Activated CD8-positive, alpha-beta memory T cell treated with anti-CD3 and anti-CD28 coated beads, Interleukin-2, amount 10 ng/mL, durations not matched to agents 7 days and 5 days (primary cell): ENCODE measurements around the gene MCRIP2. TPM values are rescaled to one million over a fixed set of nuclear protein-coding genes. Genes with fewer than 3 reads are reported as not detected.

Source experiments
- ATAC-seq: fragments of 150-1000 bp; cut with Tn5 transposase; one replicate; pipeline ENCODE4 v1.10.0; 2021; ENCODE audit warnings: moderate library complexity
- CTCF ChIA-PET: fragments of 350-600 bp; sonication (Branson Sonifier 250); formaldehyde crosslinking; loops from one replicate; lab custom pipeline; 2021; ENCODE audit warnings: antibody characterized with exemption; lab: Charles Lee
- DNase-seq: peaks from one replicate; pipeline ENCODE4 v3.0.0-alpha.2; 2020
- H3K27ac Mint-ChIP-seq: one replicate; pipeline ENCODE4 v1.8.0; 2021; ENCODE audit warnings: mild to moderate bottlenecking, mixed read lengths
- H3K27me3 Mint-ChIP-seq: one replicate; pipeline ENCODE4 v1.8.0; 2021; ENCODE audit warnings: mixed read lengths
- H3K36me3 Mint-ChIP-seq: one replicate; pipeline ENCODE4 v1.8.0; 2021; ENCODE audit warnings: mild to moderate bottlenecking, mixed read lengths
- H3K4me1 Mint-ChIP-seq: one replicate; pipeline ENCODE4 v1.8.0; 2021; ENCODE audit warnings: mixed read lengths
- H3K4me3 Mint-ChIP-seq: one replicate; pipeline ENCODE4 v1.8.0; 2021; ENCODE audit warnings: mild to moderate bottlenecking, moderate library complexity, mixed read lengths
- H3K9me3 Mint-ChIP-seq: one replicate; pipeline ENCODE4 v1.8.0; 2022; ENCODE audit warnings: low read depth, mixed read lengths
- total RNA-seq, 2 experiments: library from RNA; stranded (reverse); gene quantifications; one replicate each; pipeline ENCODE4 v1.2.3, GENCODE V29; 2021

Gene MCRIP2
- total RNA-seq, 2 experiments from 2014 or later: 42.5 to 47.3 TPM

- Mint-ChIP-seq H3K9me3 (no peaks in the 10 kb centered on the region), H3K4me3 (no peak overlapping the region), H3K4me1 (peaks cover 7% of the 10 kb centered on the region), H3K27ac (no peak overlapping the region), H3K27me3 (no peaks in the 10 kb centered on the region), H3K36me3 (no peaks in the 10 kb centered on the region)
- ATAC-seq: no peak
- CTCF ChIA-PET: no interaction called here
- DNase-seq: no peak
Observed at GRCh38 chr16:654034-654433, 12.4 kb downstream of the MCRIP2 start.

DNA sequence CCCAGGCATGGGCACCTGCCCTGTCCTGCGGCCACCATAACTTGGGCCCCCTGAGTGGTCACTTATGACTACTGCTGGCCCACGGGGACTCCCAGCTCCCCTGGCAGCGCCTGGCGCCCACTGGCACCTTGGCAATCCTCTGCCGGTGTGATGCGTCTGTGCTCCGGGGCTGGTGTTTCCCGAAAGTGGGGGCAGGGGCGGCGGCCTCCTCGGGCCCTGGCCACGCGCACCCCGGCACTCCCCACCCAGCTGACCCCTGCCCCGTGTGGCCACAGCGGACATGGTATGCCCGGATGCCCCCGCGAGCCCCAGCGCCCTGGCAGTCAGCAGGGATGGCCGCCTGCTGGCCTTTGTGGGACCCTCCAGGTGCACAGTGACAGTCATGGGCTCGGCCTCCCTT, 15.9 kb downstream of the MCRIP2 start:
- Mint-ChIP-seq H3K4me3 (no peak overlapping the region), H3K9me3 (no peaks in the 10 kb centered on the region), H3K27me3 (no peaks in the 10 kb centered on the region), H3K4me1 (peaks cover 2% of the 10 kb centered on the region), H3K36me3 (no peaks in the 10 kb centered on the region), H3K27ac (no peak overlapping the region)
- no peak for ATAC-seq
- no peak for DNase-seq
- CTCF ChIA-PET: interaction anchor here (1.0 kb wide), 1 partner anchor 9 kb away, joined by 3 read pairs; no protein-coding TSS in a partner anchor

DNA sequence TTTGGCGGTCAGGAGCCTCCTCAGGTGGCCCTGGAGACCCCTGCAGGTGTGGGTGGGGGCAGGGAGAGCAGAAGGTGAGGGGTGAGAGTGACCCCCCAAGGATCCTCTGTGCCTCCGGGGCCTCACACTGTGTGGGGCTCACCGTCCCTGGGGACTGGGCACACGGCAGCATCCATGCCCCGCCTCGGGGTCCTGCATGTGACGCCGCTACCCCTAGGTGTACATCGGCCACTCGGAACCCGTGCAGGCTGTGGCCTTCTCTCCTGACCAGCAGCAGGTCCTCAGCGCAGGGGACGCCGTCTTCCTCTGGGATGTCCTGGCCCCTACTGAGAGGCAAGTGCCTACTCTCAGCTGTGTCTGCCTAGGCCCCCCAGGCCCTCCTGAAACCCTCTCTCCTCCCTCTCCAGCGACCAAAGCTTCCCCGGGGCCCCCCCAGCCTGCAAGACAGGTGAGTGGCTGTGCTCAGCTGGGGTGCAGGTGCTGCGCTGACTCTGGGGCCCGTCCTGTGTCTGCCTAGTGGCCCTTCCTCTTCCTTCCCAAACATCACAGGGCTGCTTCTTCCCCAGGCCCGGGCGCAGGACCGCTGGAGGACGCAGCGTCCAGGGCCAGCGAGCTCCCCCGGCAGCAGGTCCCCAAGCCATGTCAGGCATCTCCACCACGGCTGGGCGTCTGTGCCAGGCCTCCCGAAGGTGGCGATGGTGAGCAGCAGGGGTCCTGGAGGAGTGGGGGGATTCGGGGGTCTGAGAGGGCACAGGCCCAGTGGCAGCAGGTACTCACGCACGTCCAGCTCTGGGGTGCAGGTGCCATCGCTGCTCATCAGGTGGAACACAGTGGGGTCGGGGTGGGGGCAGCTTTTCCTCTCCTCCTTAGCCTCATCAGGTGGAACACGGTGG, 17.3 kb downstream of the MCRIP2 start:
- no peaks in the 10 kb centered on the region for H3K27me3 Mint-ChIP-seq
- DNase-seq: no peak
- no peak overlapping the region for H3K4me3 Mint-ChIP-seq
- H3K4me1 Mint-ChIP-seq: peaks cover 2% of the 10 kb centered on the region
- no peaks in the 10 kb centered on the region for H3K9me3 Mint-ChIP-seq
- ATAC-seq: no peak
- H3K27ac Mint-ChIP-seq: no peak overlapping the region
- H3K36me3 Mint-ChIP-seq: no peaks in the 10 kb centered on the region
- CTCF ChIA-PET: interaction anchor here (2.5 kb wide), 1 partner anchor 9 kb away, joined by 11 read pairs; the partner anchor contains the start of gene WDR90

GRCh38 chr16:659618-660017, 18.0 kb downstream of the MCRIP2 start:
- ATAC-seq (no peak), DNase-seq (no peak)
- Mint-ChIP-seq H3K36me3 (no peaks in the 10 kb centered on the region), H3K9me3 (no peaks in the 10 kb centered on the region), H3K27me3 (no peaks in the 10 kb centered on the region), H3K4me3 (no peak overlapping the region), H3K27ac (no peak overlapping the region), H3K4me1 (peaks cover 2% of the 10 kb centered on the region)
- CTCF ChIA-PET: interaction anchor here (2.5 kb wide), 1 partner anchor 10 kb away, joined by 11 read pairs; the partner anchor contains the start of gene WDR90

- DNase-seq (no peak), ATAC-seq (no peak)
- no peaks in the 10 kb centered on the region for H3K27me3 Mint-ChIP-seq
- no peak overlapping the region for H3K4me3 Mint-ChIP-seq
- no peaks in the 10 kb centered on the region for H3K36me3 Mint-ChIP-seq
- no peak overlapping the region for H3K27ac Mint-ChIP-seq
- CTCF ChIA-PET: interaction anchor here (2.5 kb wide), 1 partner anchor 10 kb away, joined by 11 read pairs; the partner anchor contains the start of gene WDR90
- no peaks in the 10 kb centered on the region for H3K9me3 Mint-ChIP-seq
- peaks cover 2% of the 10 kb centered on the region for H3K4me1 Mint-ChIP-seq
Observed at GRCh38 chr16:660132-660458, 18.5 kb downstream of the MCRIP2 start.

DNA sequence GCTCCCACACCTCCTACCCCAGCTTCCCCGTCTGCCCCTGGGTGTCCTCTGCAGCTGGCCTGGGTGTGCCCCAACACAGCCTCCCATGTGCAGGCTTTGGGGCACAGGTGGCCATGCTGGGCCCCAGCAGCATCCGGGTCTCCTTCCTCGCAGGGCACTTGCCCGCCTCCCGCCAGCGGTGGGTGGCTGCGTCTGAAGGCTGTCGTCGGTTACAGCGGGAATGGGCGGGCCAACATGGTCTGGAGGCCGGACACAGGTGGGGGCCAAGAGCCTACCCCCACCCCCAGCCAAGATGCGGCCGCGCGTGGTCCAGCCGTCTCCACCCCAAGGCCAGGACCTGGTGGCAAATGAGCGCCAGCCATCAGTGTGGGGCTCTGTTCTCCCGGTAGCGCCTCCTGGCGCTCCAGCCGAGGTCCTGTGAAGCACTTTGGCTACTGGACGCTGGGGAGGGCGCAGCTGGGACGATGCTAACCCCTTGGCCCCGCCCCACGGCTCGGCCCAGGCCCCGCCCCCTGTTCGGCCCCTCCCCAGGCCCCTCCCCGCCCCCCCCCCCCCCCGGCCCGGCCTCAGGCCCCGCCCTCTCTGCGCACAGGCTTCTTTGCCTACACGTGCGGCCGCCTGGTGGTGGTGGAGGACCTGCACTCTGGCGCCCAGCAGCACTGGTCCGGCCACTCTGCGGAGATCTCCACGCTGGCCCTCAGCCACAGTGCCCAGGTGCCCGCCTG, 19.0 kb downstream of the MCRIP2 start:
- no peak overlapping the region for H3K4me3 Mint-ChIP-seq
- peak; percentile 73 for ATAC-seq
- peaks cover 2% of the 10 kb centered on the region for H3K4me1 Mint-ChIP-seq
- peak; percentile 67 for DNase-seq
- H3K36me3 Mint-ChIP-seq: no peaks in the 10 kb centered on the region
- no peaks in the 10 kb centered on the region for H3K27me3 Mint-ChIP-seq
- CTCF ChIA-PET: interaction anchor here (2.5 kb wide), 1 partner anchor 11 kb away, joined by 11 read pairs; the partner anchor contains the start of gene WDR90
- H3K27ac Mint-ChIP-seq: no peak overlapping the region
- no peaks in the 10 kb centered on the region for H3K9me3 Mint-ChIP-seq

GRCh38 chr16:661184-661821, 19.7 kb downstream of the MCRIP2 start:
- H3K36me3 Mint-ChIP-seq: no peaks in the 10 kb centered on the region
- DNase-seq: no peak
- H3K27ac Mint-ChIP-seq: no peak overlapping the region
- no peaks in the 10 kb centered on the region for H3K27me3 Mint-ChIP-seq
- H3K4me1 Mint-ChIP-seq: peaks cover 2% of the 10 kb centered on the region
- H3K9me3 Mint-ChIP-seq: no peaks in the 10 kb centered on the region
- no peak for ATAC-seq
- CTCF ChIA-PET: interaction anchor here (2.5 kb wide), 1 partner anchor 11 kb away, joined by 11 read pairs; the partner anchor contains the start of gene WDR90
- H3K4me3 Mint-ChIP-seq: no peak overlapping the region

DNA sequence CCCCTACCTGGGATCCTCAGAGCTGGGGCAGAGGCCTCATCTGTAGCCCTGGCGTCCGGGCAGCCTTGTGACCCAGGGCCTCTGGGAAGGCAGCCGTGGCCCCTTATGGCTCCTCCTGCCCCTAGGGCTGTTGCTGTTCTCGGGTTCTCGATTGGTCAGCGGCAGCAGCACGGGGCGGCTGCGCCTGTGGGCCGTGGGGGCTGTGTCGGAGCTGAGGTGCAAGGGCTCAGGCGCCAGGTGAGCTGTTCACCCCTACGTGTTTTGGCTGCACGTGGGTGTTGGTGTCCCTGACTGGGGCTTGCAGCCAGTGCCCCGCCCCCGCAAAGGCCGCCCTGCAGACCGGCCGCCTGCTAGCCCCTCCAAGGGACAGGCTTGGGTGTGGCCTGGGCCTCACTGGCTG, 20.5 kb downstream of the MCRIP2 start:
- no peak for ATAC-seq
- H3K4me3 Mint-ChIP-seq: no peak overlapping the region
- H3K27ac Mint-ChIP-seq: no peak overlapping the region
- H3K9me3 Mint-ChIP-seq: no peaks in the 10 kb centered on the region
- H3K36me3 Mint-ChIP-seq: no peaks in the 10 kb centered on the region
- CTCF ChIA-PET: interaction anchor here (1.2 kb wide), 1 partner anchor 14 kb away, joined by 3 read pairs; no protein-coding TSS in a partner anchor
- H3K27me3 Mint-ChIP-seq: no peaks in the 10 kb centered on the region
- DNase-seq: no peak
- H3K4me1 Mint-ChIP-seq: peaks cover 2% of the 10 kb centered on the region

DNA sequence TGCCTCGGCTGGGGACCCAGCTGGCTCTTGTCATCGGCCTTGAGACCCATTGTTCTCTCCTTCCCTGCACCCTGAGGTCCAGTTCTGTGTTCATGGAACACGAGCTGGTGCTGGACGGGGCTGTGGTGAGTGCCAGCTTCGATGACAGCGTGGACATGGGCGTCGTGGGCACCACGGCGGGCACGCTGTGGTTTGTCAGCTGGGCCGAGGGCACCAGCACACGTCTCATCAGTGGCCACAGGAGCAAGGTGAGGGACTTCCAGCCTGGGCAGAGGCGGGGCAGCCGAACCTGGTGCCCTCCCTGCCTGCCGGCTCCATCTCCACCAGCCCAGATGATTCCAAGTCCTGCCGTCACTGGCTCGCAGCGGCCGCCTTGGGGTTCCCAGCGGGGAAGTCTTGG, 21.0 kb downstream of the MCRIP2 start:
- Mint-ChIP-seq H3K27ac (no peak overlapping the region), H3K4me1 (peaks cover 5% of the 10 kb centered on the region), H3K27me3 (no peaks in the 10 kb centered on the region), H3K4me3 (no peak overlapping the region), H3K36me3 (no peaks in the 10 kb centered on the region), H3K9me3 (no peaks in the 10 kb centered on the region)
- no peak for ATAC-seq
- CTCF ChIA-PET: interaction anchor here (1.2 to 1.4 kb wide), 2 partner anchors 14 to 17 kb away, joined by 3 read pairs; no protein-coding TSS in a partner anchor
- DNase-seq: no peak

- DNase-seq (no peak), ATAC-seq (no peak)
- Mint-ChIP-seq H3K27ac (no peak overlapping the region), H3K4me3 (no peak overlapping the region), H3K36me3 (peaks cover 3% of the 10 kb centered on the region), H3K27me3 (no peaks in the 10 kb centered on the region), H3K9me3 (no peaks in the 10 kb centered on the region), H3K4me1 (peaks cover 10% of the 10 kb centered on the region)
- CTCF ChIA-PET: no interaction called here
Observed at GRCh38 chr16:666572-666971, 24.9 kb downstream of the MCRIP2 start.

DNA sequence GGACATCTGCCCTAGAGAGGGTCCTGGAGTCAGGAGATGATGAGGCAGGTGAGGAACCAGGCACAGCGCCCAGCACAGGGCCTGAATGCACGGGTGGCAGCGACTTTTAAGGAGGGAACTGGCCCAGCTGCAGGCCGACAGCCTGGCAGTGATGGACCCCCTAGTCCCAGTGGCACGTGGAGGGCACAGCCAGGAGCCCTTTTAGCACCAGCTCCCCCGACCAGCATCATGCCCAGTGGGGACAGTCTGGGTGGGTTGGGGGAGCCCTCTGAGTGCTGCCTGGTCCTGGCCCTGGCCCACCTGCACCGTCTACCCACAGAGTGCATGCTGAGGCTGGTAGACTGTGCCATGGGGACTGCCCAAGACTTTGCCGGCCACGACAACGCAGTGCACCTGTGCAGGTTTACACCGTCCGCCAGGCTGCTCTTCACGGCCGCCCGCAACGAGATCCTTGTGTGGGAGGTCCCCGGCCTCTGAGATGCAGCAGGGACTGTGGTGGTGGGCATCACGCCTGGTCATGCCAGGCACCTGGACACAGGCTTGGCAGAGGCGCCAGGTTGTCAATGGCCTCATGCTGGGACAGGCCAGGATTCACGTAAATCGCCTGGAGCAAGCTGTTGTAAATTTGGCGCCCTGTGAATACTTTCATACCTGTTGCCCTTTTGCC, 25.6 kb downstream of the MCRIP2 start:
- Mint-ChIP-seq H3K27me3 (no peaks in the 10 kb centered on the region), H3K4me3 (peak overlapping the region; percentile 73), H3K4me1 (peaks cover 10% of the 10 kb centered on the region), H3K9me3 (no peaks in the 10 kb centered on the region), H3K27ac (peak overlapping the region; percentile 81), H3K36me3 (peaks cover 3% of the 10 kb centered on the region)
- CTCF ChIA-PET: interaction anchor here (1.3 to 2.3 kb wide), 6 partner anchors 11 to 297 kb away, joined by 3 to 13 read pairs (median 6); partner anchors contain the start of gene WDR90
- no peak for ATAC-seq
- no peak for DNase-seq

DNA sequence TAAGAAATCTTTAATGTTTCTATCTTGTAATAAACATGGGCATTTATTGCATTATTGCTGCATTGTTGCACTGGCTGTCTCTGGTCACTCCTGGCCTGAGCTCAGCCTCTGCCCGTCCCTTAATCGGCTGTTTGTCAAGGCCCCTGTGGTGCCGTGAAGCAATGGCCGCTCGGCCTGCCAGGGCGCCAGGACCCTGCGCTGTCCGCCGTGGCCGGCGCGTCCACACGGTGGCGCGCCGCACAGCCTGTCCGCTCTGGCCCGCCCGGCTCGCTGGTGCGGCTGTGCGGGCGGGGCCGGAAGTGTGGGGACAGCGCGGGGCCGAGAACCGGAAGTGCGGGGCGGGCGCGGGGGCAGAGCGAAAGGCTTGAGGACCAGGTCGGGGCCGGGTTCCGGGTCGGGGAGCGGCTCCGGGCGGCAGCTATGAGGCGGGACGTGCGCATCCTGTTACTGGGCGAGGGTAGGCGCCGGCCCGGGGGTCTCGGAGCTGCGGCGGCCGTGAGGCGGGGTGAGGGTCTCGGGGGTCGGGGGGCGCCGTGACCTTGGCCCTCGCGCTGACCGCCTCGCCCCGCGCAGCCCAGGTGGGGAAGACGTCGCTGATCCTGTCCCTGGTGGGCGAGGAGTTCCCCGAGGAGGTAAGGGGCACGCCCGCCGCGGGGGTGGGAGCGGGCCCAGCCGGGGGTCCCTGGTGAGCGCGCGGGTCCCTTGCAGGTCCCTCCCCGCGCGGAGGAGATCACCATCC, 26.3 kb downstream of the MCRIP2 start, which contains the start of gene RHOT2:
Gene RHOT2, plus strand, starts transcription at position 353 of the 739 bp plus-strand sequence. Its CDS starts 68 bp downstream, at position 421.
- peak; percentile 94 for DNase-seq
- Mint-ChIP-seq H3K27me3 (no peaks in the 10 kb centered on the region), H3K9me3 (no peaks in the 10 kb centered on the region), H3K4me1 (peaks cover 10% of the 10 kb centered on the region), H3K36me3 (peaks cover 5% of the 10 kb centered on the region), H3K4me3 (peak within 1 kb of the TSS; percentile 73), H3K27ac (peak within 1 kb of the TSS; percentile 81)
- peak; percentile 90 for ATAC-seq
- CTCF ChIA-PET: interaction anchor here (1.0 to 2.3 kb wide), 9 partner anchors 11 to 296 kb away, joined by 3 to 13 read pairs (median 6); partner anchors contain the start of genes JMJD8, STUB1 and WDR90
